A549 (cell line): ENCODE data around the gene STPG4.

Source experiments
- CHD2 ChIP-seq: fragments of 150-350 bp; IDR thresholded peaks from 2 replicates; pipeline ENCODE4 v1.6.1; 2014; ENCODE audit warnings: low read length; ENCODE audit not compliant: partially characterized antibody
- CTCF ChIP-seq: fragments of >200 bp; sonication (Bioruptor Twin); formaldehyde crosslinking; IDR thresholded peaks from 3 replicates; pipeline ENCODE4 v1.5.1; 2016
- ELK1 ChIP-seq: fragments of 150-350 bp; IDR thresholded peaks from 2 replicates; pipeline ENCODE4 v1.6.1; 2014; ENCODE audit warnings: low read depth, mild to moderate bottlenecking, low read length
- MAX ChIP-seq: IDR thresholded peaks from 2 replicates; pipeline ENCODE4 v1.6.1; 2012
- PBX3 ChIP-seq: IDR thresholded peaks from 2 replicates; pipeline ENCODE4 v1.6.1; 2012
- POLR2A ChIP-seq: IDR thresholded peaks from 2 replicates; pipeline ENCODE4 v1.6.1; 2012; ENCODE audit warnings: mild to moderate bottlenecking, low read length

- TF ChIP-seq MAX (no peak), CTCF (no peak), PBX3 (no peak), ELK1 (no peak), POLR2A (no peak), CHD2 (no peak)
Measured at GRCh38 chr2:47046271-47046670, 108.8 kb downstream of the STPG4 start.
